ENCODE measurements around the gene RAB11A.

Gene RAB11A

DNA sequence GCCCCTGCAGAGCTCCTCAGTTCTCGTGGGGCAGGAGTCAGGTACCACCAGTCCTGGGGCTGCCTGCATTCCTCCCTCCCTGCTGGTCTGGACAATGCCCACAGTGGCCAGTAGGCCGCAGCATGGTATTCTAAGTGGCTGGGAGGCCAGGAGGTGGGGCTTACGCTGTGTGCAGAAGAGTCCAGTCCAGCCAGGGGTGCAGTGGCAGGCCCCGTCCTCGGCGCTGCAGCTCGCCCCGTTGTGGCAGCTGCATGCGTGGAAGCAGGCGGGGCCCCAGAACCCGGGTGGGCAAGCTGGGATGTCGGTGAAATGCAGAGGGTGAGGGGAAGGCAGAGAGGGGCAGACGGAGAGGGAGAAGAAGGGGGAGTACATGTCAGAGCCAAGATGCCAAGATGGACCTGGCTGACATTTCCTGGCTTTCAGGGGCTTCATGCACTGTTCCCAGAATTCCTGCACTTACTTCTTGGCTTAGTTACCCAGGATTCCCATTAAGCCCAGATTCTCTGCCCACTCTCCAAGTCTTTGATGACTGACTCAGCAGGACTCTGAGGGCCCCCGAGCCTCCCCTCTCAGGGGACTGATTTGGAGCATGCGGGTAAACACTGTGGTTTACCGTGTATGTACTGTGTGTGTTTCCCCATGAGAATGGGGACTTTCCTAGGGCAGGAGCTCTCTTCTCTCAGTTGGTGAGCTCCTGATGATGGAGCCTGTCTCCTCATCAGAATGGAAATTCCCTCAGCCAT lies 47.5 kb downstream of the RAB11A start:
- DNase-seq (ENCODE audit: low read depth, low spot score), result no peak

DNA sequence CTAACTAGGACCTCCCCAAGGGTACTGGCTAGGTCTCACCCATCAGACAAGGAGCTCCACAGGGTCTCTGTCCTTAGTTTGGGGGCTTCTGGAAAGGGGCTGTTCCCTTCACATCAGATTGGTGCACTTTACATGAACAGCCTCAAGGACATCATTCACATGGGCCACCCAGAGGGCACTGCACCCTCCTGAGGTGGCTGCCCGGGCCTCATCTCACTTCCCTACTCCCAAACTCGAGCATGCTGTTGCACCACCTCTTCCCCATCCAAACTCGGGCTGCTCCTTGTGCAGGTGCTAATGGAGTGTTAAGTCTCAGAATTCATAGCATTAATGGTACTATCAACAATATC lies 48.1 kb downstream of the RAB11A start:
- no peak for DNase-seq (ENCODE audit: low read depth, low spot score)

DNA sequence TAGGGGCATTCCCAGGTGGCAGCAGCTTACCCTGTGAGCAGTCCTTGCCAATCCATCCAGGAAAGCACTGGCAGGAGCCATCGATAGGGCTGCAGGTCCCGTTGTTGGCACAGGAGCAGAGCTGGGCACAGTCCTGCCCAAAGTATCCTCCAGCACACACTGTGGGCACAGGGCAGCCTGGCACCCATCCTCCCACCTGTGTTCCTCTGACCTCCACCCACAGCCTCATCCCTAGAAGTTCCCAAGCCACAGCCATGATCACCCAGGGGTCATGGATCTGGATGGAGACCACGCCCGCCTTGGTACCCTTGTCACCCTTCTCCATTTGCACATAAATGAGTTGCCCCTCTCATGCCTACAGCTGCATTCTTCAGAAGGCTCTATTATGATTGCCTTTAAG lies 48.6 kb downstream of the RAB11A start:
- DNase-seq (ENCODE audit: low read depth, low spot score), result no peak

DNA sequence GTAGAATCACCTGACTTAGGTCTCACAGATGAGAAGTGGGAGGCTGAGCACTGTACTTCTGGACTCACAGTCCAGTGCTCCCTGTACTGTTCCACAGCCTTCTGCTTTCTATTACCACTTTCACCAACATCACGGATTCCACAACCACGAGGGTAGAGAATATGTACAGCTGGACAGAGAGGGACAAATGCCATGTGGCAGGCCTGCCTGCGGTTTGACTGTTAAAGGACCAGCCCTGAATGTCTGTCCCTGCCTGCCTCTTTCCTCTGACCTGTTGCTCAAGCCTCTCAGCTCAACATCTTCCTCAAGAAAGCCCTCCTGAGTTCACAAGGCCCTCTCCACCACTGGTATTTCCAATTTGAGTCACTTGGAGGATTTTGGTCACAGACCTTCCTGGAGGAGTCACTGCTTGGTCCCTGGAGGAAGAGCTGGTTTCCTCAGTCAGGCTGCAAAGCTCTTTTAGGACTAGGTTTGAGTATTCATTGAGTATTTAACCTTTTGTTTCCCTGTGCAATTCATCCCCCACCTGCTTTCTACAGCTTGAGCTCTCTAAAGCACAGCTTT lies 49.1 kb downstream of the RAB11A start:
- no peak for DNase-seq (ENCODE audit: low read depth, low spot score)

- no peak for DNase-seq (ENCODE audit: low read depth, low spot score)
Measured at GRCh38 chr15:65918945-65919344, 49.7 kb downstream of the RAB11A start.

DNA sequence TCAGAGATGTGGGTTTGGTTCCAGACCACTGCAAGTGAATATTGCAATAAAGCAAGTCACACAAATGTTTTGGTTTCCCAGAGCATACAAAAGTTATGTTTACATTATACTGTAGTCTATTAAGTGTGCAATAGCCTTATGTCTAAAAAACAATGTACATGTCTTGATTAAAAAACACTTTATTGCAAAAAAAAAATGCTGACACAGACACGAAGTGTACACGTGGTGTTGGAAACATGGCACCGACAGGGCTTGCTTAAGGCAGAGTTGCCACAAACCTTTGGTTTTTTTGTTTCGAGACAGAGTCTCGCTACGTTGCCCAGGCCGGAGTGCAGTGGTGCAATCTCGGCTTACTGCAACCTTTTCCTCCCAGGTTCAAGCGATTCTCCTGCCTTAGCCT lies 50.1 kb downstream of the RAB11A start:
- no peak for DNase-seq (ENCODE audit: low read depth, low spot score)

GRCh38 chr15:65920121-65920520 lies 50.8 kb downstream of the RAB11A start:
- DNase-seq (ENCODE audit: low read depth, low spot score), result no peak

DNA sequence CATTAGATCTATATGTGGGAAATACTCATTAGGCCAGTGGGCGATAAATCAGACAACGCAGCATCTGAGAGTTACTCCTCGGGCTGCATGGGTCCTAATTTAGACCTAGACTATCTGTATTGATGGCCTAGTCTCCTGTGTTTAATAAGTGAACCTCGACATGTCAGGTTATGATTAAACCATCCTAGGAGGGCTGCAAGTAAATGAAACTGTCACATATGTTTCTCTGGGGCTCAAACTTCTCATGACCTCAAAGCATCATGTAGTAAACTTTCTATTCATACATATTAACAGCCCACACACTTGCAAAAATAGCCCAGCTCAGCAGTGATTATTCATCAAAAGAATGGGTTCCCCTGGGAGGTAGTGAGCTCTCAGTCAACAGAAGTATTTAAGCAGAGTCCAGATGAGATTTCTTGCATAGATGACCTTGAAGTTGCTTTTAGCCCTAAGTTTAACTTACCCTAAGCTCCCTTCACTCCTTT lies 51.6 kb downstream of the RAB11A start:
- no peak for DNase-seq (ENCODE audit: low read depth, low spot score)

GRCh38 chr15:65921780-65922179 lies 52.5 kb downstream of the RAB11A start:
- DNase-seq (ENCODE audit: low read depth, low spot score), result no peak

GRCh38 chr15:65922621-65923020 lies 53.3 kb downstream of the RAB11A start:
- DNase-seq (ENCODE audit: low read depth, low spot score), result no peak

DNA sequence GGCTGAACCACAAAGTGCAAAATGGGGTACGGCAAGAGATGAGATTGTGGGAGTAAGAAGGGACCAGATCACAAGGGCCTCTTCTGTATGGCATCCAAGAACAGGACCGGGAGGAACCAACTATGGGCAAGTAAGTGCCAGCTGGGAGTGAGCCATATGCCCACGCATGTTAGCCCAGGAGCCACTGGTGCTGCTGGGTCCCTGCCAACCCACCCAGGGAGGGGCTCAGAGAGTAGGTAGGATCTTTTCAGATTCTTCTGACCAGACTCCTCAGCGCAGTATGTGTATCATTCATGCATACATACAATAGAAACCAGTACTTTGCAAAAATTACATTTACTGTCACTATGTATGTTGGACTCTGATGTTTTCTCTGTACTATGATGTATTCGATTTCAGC lies 54.0 kb downstream of the RAB11A start:
- DNase-seq (ENCODE audit: low read depth, low spot score), result no peak

- no peak for DNase-seq (ENCODE audit: low read depth, low spot score)
Measured at GRCh38 chr15:65924004-65924403, 54.7 kb downstream of the RAB11A start.

DNA sequence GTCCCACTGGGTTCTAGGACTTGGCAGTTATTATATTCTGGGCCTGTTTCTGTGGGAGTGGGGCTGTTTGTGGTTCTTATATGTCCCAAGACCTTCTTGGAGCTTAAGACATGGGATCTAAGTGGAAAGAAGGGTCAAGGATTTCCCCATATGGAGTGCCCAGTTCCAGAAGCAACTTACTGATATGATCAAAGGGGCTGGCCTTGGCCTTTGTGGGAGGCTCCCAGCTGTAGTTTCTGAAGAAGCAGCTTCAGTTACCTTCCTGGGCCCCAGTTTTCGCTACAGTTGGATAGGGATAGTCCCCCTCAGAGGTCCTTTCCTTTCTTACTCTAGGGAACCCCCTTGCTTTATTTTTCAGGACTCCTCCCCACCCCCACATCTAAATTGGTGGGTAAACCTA lies 56.0 kb downstream of the RAB11A start:
- DNase-seq (ENCODE audit: low read depth, low spot score), result no peak

GRCh38 chr15:65926459-65926858 lies 57.2 kb downstream of the RAB11A start:
- no peak for DNase-seq (ENCODE audit: low read depth, low spot score)

- DNase-seq (ENCODE audit: low read depth, low spot score), result no peak
Measured at GRCh38 chr15:65926899-65927298, 57.6 kb downstream of the RAB11A start.

DNA sequence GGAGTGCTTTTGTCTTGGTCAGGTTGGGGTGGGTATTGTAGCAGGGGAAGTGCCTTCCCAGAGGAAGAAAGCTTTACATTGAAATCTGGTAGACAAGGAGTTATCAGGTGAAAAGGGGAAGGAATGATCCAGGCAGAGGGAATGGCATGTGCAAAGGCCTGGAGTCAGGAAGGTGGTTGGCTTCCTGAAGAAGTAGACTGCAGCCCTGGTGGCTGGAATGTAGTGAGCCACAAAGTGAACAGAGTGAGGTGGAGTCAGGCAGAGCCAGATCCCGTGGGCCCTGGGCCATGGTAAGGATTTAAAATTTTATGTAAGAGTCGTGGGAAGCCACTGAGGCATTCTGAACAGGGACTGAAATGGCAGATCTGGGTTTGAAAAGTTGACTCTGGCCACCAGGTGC lies 58.3 kb downstream of the RAB11A start:
- DNase-seq (ENCODE audit: low read depth, low spot score), result no peak

GRCh38 chr15:65929573-65929972 lies 60.3 kb downstream of the RAB11A start:
- no peak for DNase-seq (ENCODE audit: low read depth, low spot score)

DNA sequence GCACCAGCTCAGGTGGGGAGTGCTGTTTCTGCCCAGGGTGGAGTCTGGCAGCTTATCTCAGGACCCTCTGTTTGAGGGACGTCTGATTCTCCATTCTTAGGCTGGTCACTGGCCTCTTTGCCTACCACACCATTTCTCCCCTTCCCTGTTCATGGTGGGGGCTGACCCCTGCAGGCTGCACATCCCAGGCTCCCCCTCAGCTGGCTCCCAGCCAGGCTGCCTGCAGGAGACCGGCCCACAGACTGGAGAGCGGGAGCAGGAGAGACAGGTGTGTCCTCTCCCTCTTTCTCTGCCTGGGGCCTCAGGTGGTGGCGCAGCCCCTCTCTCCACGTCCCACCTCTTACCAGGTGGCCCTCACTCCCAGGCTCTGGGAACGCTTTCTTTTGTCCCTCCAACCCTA lies 60.8 kb downstream of the RAB11A start:
- DNase-seq (ENCODE audit: low read depth, low spot score), result no peak

GRCh38 chr15:65931221-65931620 lies 61.9 kb downstream of the RAB11A start:
- no peak for DNase-seq (ENCODE audit: low read depth, low spot score)

DNA sequence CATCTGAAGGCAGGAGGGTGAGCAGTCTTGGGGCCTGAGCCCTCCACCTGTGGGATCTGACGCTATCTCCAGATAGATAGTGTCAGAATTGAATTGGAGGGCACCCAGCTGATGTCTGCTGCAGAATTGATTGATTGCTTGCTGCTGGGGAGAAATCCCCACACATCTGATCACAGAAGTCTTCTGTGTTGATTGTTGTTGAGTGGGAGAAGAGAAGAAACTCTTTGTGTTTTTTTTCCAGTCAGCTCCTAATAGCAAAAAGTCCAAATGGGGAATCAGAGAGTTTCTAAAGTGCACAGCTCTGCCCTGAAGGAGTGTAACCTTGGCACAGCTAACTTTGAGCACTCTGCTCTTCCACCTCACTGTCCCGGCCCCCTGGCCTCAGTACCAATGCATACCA lies 66.1 kb downstream of the RAB11A start:
- DNase-seq (ENCODE audit: low read depth, low spot score), result no peak

- DNase-seq (ENCODE audit: low read depth, low spot score), result no peak
Measured at GRCh38 chr15:65936282-65936681, 67.0 kb downstream of the RAB11A start.

DNA sequence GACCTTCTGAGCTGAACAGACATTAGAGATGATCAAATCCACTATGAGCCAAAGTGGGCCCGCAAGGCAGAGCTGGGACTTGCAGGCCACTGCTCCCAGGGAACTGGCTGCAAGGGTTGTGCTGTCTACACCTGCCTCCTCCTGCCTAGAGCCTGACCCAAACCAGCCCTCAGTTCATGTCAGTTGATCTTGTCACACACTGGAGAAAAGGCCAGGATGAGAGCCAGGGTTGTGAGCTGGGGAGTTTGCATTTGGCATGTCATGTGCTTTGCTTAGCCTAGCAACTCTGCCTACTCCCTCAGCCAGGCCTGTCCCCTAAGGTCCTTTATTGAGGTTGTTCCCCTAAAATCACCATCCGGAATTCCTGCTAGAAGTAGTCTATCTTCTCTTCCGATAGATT lies 67.8 kb downstream of the RAB11A start:
- DNase-seq (ENCODE audit: low read depth, low spot score), result no peak

DNA sequence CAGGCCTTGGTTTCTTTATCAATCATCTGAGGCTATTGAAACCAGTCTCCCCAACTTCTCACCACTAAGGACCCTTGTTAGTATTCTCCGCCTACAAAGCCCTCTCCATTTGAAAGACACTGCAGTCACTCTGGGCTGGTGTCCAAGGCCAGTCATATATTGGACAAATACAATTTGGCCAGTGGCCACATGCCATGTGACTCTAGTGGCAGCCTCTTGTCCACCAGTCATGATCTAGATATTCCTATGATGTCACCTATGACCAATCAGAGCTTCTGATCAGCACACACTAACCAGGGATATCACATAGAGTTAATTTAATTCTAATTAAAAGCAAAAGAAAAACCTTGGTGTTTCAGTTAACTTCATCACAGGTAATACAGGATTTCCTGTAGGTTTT lies 68.2 kb downstream of the RAB11A start:
- no peak for DNase-seq (ENCODE audit: low read depth, low spot score)

GRCh38 chr15:65938604-65939003 lies 69.3 kb downstream of the RAB11A start:
- DNase-seq (ENCODE audit: low read depth, low spot score), result no peak

Measured in brain pericyte (primary cell).